HG03045 (cell line): ENCODE measurements around the gene ID2.

ENCODE experiments used
- ATAC-seq: cut with Tn5 transposase; IDR thresholded peaks from one replicate; pipeline ENCODE4 v1.9.1; 2021; ENCODE audit warnings: mild to moderate bottlenecking, moderate library complexity; ENCODE audit not compliant: unreplicated experiment

Gene ID2

DNA sequence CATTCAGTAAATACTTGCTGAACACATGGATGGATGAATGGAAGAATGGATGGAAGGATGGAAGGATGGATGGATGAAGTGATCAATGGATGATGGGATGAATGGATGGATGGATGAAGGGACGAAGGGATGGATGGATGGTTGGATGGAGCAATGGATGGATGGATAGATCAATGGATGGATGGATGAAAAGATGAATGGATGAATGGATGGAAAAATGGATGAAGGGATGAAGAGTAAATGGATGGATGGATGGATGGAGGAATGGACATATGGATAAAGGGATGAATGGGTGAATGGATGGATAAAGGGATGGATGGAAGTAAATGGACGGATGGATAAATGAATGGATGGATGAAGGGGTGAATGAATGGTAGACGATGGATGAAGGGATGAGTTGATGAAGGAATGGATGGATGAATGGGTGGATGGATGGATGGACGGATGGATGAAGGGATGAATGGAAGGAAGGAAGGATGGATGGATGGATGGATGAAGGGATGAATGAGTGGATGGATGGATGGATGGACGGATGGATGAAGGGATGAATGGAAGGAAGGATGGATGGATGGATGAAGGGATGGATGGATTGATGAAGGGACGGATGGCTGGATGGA is 13.9 kb upstream of the ID2 start:
- no peak for ATAC-seq

DNA sequence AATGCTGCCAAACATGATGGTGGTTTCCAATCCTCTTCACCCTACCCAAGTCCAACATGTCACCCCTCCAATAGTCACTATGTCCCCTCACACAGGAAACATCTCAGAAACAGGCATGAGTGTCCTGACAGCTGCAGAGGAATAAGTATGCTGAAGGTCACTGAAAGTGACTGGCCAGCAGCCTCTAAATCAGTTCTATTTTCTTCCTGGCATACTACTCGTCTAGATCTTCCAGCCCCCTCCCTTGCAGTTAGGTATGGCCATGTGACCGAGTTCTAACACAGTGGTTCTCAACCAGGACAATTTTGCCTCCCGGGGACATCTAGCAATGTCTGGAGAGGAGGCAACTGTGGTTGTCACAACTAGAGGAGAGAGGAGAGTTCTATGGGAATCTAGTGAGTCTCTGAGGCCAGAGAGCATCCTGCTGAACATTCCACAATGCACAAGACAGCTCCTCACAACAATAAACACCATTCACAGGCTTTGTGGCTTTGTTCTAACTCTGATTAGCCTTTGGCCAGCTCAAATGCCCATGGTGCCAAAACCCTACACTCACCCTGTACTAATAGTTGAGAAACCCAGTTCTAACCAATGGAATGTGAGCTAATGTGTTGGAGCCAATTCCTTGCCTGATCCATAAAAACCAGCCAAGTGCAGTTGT is 12.6 kb upstream of the ID2 start:
- ATAC-seq, result no peak

DNA sequence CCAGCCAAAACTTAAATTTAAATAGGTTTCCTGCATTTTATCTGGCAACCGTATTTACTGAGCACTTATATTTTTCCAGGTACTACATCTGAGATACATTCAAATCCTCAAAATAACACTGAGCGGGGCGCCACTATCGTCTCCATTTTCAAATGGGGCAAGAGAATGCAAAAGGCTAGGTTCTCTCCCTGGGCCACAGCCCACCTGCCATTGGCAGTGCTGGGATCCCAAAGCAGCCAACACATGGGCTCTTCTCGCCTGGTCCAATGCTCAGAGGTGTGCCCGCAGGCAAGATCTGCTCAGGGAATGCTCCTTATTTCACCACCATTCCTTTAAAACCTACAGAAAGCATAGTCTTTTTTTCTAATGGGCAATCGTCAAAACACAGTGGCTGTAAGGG is 11.3 kb upstream of the ID2 start:
- ATAC-seq, result no peak

DNA sequence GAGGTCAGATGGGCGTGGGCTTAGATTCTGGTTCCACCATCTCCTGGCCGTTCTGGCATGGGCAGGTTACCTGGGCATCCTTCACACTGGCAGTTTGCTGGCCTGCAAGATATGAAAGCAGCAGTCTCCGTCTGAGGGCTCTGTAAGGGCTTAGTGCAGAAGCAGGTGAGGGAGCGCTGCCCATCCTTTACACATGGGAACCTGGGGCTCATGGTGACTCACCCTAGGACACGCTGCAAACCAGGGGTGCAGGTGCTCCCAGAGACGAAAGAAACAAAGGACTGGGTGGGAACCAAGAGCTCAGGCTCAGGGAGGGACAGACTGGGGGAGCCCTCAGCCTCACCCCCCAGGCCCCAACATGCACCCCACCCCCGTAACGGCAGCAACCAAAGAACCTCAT is 10.7 kb upstream of the ID2 start:
- ATAC-seq, result no peak

DNA sequence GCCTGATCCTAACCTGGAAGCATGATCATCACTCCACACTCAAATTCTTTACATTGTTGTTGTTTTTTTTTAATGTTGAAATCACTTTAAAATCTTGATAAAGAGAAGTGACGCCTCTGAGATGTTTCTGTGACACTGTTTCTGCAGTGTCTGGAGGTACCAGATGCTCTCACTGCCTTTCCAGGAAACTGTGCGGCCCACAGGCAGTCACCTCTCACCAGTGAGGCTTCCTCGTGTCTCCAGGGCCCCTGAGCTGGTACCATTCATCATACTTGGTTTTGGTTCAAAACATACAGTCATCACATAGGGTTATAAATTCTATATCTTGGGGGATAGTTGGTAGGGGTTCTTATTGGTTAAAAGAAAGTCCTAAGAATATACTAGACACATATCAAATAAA is 10.1 kb upstream of the ID2 start:
- ATAC-seq, result no peak

DNA sequence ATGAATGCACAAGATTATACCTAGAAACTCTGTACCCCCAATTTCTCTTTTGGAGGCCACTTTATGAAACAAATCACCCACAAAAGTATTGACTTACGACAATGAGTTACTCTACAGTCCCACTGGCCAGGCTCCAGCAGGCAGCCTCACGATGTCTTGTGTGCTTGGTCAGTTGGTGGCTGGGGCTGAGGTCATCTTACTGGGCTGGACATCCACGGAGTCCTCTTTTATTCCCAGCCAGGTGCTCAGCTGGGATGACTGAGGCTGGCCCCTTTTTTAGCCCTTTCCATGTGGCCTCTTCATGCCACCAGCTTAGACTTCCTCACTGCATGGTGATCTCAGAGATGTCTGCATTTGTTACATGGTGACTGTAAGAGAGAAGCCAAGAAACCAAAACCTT is 8.9 kb upstream of the ID2 start:
- ATAC-seq, result no peak

DNA sequence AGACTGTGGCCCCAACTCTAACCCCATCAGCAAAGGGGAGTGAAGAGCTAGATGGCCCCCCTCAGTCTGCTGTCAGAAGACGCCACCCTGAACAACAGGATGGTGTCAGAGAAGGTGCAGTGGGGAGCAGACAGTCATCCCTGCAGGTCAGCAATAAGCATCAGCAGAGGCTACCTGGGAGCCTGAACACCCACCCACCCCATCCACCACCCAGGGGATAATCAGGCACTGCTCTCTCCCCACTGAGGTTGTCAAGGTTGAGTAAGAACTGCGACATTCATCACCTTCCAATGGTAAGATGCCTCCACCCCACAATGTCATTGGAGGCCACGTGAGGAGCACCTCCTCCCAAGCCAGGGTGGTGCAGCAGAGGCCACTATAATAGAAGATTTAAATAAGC is 8.5 kb upstream of the ID2 start:
- ATAC-seq, result no peak

DNA sequence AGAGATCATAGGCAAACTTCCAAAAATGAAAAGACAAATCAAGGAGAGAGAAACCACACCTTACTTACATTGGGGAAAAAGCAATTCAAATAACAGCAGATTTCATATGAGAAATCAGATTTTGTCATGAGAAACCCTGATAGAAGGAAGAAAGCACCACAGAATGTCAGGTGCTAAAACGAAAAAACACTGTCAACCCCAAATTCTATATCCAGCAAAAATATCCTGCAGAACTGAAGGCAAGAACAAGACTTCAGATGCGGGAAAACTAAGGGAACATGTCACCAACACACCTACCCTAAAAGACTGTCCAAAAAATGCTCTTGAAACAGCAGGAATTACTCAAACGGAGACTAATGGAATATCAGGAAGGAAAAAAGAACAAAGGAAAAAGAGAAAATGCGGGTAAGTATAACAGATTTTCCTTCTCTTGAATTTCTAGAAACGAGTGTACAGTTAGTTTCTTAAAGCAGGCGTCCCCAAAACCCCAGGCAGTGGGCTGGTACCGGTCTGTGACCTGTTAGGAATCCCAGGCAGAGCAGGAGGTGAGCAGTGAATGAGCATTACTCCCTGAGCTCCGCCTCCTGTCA is 7.3 kb upstream of the ID2 start:
- no peak for ATAC-seq

DNA sequence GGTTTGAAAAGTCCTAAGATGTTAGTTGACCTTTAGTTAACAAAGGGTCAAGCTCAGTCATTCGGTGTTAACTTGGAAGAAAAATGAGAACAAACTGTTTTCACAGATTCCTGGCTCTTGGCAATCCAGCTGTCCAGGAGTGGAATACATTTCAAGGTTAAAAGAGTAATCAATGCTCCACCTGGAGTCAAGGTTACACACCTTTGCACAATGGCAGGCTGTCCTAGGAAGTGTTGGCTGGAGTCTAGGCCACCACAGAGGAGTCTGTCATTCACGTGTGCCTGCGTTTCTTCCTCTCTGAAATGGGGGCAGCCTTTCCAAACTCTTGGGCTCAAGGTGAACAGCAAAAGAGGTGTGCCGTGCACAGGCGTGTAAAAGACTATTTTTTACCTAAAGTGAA is 6.3 kb upstream of the ID2 start:
- no peak for ATAC-seq

DNA sequence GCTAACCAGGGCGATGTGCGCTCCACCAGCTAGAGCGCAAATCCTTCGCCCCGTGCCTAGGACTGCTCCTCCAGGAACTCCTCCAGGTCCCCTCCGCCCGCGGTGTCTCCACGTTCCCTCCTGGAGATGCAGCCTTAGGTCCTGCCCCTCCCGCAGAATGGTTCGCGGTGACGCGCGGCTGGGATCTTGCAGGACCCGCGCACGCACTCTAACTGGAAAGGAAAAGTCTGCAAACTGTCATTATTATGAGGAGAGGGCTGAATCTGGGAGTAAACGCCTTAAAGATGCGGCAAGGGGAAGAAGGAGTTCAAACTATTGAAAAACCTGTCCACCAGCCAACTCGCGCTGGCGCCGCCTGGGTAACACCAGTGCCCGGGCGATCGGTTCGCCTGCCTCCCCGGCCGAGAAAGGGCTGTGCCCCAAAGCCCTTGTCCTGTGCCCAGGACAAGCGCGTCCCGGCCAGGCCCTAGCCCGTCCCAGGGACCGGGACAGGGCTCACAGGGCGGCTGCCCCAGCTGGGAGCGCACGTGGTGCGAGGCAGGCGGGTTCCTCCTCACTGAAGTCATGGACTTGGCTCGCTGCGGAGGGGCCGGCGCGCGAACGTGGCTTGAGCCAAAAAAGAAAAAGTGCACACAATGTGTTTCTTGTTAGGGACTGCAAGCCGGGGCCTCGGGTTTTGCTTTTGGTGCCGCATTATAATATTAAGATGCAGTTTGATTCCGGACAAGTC is 5.5 kb upstream of the ID2 start:
- no peak for ATAC-seq

DNA sequence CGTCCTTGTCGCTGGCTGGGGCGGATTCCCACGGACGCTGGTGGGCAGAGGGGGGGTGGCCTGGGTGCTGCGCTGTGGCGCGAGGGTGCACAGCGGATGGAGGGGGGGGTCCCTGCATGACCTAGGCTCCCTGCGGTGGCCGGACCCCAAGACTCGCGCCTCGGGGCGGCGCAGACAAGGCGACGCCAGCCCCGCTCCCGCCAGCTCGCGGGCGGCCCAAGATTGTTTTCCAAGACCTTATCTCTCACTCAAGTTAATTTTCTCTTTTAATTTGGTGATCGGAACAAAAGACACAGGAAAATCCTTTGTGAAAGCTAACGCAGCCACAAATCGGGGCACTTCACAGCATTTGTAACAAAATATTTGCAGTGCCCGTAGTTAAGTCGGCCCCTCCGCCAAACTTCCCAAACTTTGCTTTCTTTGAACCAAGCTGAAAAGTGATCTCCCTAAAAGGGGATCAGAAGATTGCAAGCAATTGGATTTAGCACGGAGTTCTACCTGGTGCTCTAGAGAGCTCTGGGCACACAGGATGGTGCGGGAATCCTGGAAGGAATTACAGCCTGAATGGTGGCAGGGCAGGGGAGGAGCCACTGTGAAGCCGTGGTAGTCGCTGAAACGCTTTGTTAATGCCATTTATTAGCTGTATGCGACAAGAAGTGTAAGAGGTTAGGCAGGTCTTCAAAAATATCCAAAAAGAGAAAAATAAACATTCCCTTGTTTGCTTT is 4.8 kb upstream of the ID2 start:
- no peak for ATAC-seq

DNA sequence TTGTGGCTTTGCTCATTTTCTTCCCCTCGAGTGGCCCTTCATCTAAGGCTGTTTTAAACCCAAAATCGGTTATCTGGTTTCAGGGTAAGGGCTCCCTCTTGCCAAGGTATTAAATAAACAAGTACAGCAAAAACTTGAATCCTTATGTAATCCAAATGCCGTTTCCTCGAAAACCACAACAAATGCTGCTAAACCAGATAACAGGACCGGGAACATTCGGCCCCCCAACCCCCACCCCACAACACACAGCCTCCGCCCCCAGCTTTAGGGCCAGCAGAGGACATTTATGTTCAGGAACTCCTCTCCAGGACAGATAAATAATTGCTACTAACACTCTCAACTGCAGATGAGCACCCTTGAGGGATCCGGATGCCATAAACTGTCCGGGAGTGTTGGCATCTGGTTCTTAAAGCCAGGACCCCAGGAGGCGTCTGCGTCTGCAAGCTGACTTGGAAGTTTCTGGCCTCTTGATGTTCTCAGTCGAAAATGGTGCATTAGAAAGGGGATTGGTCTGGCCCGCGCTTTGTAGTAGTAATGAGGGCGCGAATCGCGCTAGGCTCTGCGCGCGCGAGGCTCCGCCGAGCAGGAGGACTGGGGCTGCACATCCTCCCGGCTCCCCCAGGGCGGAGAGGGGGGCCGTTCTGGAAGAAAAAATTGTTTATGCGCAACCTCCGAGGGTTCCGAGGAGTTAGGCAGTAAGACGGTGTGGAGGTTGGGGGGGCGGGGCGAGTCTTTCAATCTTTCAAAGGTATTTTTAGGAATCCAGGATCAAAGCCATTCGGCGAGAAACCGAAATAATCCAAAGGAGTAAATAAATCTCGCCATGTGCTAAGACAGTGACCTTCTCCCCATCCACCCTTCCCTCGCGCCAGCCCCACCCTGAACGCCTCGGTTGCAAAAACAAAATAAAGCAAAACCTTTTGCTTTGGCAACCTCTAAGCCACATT is 3.9 kb upstream of the ID2 start:
- ATAC-seq, result no peak

DNA sequence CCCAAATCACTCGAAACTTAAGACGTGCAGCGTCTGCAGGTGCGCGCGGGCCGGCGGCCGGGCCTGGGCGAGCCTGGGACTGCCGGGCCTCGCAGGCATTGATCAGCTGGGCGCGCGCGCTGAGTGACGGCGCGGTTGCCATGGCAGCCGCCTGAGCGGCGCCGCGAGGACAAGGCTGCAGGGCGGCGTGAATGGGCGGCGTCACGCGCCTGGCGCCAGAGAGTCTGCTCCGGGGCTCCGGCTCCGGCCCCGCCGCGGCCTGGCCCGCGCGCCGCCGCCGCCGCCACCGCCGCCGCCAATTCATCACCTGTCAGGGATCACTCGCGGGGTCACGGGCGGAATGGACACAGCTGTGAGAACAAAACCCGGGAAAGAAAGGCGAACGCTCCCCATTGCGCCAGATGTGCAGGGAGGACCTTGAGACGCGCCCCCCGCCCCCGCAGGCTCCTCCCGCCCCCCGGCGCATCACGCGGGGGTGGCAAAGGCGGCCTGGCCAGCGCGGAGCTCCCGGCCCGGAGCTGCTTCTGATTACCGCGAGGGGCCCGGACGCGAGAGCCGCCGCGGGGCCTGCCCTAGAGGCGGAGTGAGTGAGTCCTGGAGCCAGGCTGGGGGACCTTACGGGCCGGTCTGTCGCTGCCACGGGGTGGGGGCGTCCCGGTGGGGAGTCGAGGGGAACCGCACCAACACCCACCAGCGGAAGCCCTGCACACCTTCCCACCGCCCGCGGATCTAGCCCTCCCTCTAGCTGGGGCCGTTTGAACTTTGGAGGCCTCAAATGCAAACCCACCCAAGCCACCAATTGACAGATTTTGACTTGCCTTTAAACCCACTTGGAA is 2.9 kb upstream of the ID2 start:
- peak; percentile 68 for ATAC-seq

DNA sequence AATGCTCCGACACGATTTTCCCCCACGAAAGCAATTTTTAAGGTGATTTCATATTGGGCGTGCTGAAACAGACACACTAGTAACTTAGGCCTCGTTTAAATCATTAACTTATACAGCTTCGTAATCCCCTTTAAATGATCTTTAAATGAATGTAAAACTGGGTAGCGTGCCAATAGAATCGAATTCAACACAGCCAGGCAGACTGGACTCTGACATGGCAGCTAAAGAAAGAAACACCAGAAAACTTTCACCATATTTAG is 2.4 kb upstream of the ID2 start:
- no peak for ATAC-seq

DNA sequence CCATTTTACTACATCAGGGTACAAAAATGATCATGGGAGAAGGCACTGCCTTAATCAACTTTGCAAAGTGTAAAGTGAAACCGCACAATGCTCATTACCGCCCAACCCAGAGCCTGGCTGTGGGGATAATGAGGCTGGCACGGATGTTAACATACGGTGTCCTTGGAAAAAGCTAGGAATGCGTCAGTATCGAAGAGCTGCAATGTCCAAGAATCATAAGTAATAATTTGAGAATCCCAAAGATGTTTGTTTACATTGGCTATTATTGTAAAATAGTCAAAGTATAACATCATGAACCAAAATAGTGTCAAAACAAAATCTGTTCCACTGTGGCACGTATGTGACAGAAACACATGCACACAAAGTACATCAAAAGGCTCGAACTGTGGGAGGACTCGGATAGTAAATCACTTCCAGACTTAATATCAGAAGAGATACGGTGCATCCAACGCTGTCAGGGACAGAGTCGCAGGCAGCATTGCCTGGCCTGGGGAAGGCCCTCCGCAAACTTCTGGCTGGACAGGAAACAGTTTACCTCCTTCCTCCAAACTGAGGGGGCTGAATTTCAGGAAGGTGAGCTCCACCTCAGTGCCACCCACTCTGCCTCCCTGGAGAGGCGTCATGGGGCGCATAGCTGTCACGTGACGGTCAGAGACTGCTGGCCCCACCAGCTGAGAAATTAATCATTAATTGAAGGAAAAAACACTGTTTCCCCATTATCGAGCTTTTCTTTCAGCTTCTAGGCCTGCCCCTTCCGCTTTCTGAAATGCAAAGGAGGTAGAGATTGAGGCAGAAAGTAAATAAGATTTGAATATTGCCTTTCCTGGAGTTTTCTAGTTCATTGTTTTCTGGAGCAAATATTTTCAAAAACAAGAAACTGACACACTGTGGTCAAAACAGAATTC is 1.8 kb upstream of the ID2 start:
- ATAC-seq, result no peak

DNA sequence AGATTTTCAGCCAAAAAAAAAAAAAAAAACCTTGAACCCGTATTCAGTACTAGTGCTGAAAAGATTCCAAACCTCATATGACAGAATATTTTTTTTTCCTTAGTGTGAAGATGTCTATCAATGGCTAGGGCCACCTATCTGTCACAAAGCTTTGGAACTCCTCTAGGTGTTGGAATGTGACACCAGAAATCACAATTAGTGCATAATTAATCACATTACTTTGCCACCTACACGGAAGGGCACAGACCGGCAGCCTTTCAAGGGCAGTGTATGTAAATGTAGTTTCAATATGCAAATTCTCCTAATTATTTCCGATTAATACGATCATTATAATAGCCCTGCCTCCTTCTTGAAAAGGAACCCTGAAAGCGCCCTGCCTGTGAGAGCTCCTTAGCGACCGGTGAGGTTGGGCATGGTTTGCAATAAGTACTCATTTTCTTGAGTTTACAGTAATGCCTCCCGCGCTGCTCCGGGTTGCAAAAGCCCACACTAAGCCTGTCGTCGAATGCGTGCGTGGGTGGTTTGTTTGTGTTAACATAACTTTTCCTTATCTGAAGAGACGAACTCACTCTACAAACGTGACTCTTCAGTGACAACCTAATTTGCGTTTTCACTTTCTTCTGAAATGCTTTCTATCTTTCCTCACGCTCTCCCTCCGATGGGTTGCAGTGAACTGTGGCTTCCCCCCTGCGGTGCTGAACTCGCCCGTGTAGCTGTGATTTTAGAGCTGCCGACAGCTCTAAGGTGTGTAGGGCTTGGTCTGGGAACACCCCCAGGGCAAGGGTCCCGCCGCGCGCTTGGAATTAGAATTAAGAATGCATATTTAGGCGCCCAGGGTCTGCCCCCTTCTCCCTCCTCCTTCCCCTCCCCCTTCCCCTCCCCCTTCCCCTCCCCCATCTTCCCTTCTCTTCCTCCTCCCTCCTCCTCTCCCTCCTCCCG is 765 bp upstream of the ID2 start:
- ATAC-seq, result no peak
